Lung (tissue), 12 donors: ENCODE results near the gene PRPF19. TPM values are rescaled to one million over a fixed set of nuclear protein-coding genes. Genes with fewer than 3 reads are reported as not detected.

ENCODE experiments used
- ATAC-seq: fragments of 200-7000 bp; cut with Tn5 transposase; one replicate; pipeline ENCODE4 v1.9.1; 2020; ENCODE audit warnings: moderate number of reproducible peaks; ENCODE audit not compliant: insufficient read depth, low FRiP score
- DNase-seq, 3 donors: peaks; one replicate each; pipeline ENCODE4 v3.0.0-alpha.2; 2013 to 2017
- H3K27ac ChIP-seq, 2 donors: one replicate each; pipeline ENCODE4 v1.5.1; 2013; ENCODE audit warnings: mild to moderate bottlenecking in 2 of 2, moderate library complexity in 2 of 2, control low read depth in 1 of 2, inconsistent platforms in 1 of 2, low read depth in 1 of 2, low read length in 1 of 2
- H3K27me3 ChIP-seq, 3 donors: one replicate each; pipeline ENCODE4 v1.5.1; 2013; ENCODE audit warnings: low read length in 2 of 3; ENCODE audit not compliant: control insufficient read depth in 3 of 3, insufficient read depth in 3 of 3
- H3K36me3 ChIP-seq, 4 donors: one replicate each; pipeline ENCODE4 v1.5.1; 2013; ENCODE audit warnings: low read length in 4 of 4, mild to moderate bottlenecking in 1 of 4, moderate library complexity in 1 of 4; ENCODE audit not compliant: control insufficient read depth in 4 of 4, insufficient read depth in 4 of 4
- H3K4me1 ChIP-seq, 5 donors: one replicate each; pipeline ENCODE4 v1.5.1; 2013; ENCODE audit warnings: low read length in 5 of 5, mild to moderate bottlenecking in 2 of 5, moderate library complexity in 1 of 5; ENCODE audit not compliant: control insufficient read depth in 5 of 5, insufficient read depth in 5 of 5
- H3K4me3 ChIP-seq: one replicate; pipeline ENCODE4 v1.5.1; 2013; ENCODE audit warnings: mild to moderate bottlenecking, control low read depth, moderate library complexity
- H3K9ac ChIP-seq, 2 donors: one replicate each; pipeline ENCODE4 v1.5.1; 2013; ENCODE audit warnings: low read length in 2 of 2, control low read depth in 1 of 2; ENCODE audit not compliant: insufficient read depth in 1 of 2
- H3K9me3 ChIP-seq, 4 donors: one replicate each; pipeline ENCODE4 v1.5.1; 2013; ENCODE audit warnings: low read length in 3 of 4, mild to moderate bottlenecking in 1 of 4, moderate library complexity in 1 of 4; ENCODE audit not compliant: control insufficient read depth in 4 of 4, insufficient read depth in 3 of 4
- CTCF ChIP-seq: IDR thresholded peaks from 2 replicates; pipeline ENCODE4 v1.5.1; 2012; ENCODE audit warnings: mild to moderate bottlenecking; ENCODE audit errors: control extremely low read depth, extremely low read depth
- WGBS, 2 donors: extraction: QIAGEN DNeasy Blood & Tissue Kit; methylation state at CpG; one replicate each; pipeline ENCODE4 v1.1.7; 2013; 5-methylcytosine and 5-hydroxymethylcytosine counted together
- polyA plus RNA-seq, 2 donors: library from polyadenylated mRNA; stranded (reverse); fragments of 200-250 nt; gene quantifications; one replicate each; pipeline ENCODE4 v1.2.1, GENCODE V29; 2013
- total RNA-seq, 2 donors: library from RNA; depleted of rRNA in 1 of 2; stranded (reverse); fragments of >200 nt in 1 of 2; gene quantifications; one replicate each; pipeline ENCODE4 v1.2.1, GENCODE V29; 2014 to 2021
- donor health status: control.
- donor health status: control.
- donor health status: Bipolar disorder and iron deficiency.
- donor health status: healthy.
- donor health status: DM: yes; HTN: yes; CAD: no.

The PRPF19 gene
- total and polyA plus RNA-seq, 4 donors, result 49.0 to 79.0 (median 65.2) TPM

- 83 to 90% methylated on average over 5 of the region's 5 CpGs for WGBS, 2 donors
- H3K4me1 ChIP-seq, result peaks cover 0 to 16% (median 4%) of the 10 kb centered on the region in 5 donors
- no peak for ATAC-seq
- H3K27me3 ChIP-seq, result no peaks in the 10 kb centered on the region
- TF ChIP-seq CTCF, result no peak
- DNase-seq, result no peak
- H3K4me3 ChIP-seq, result no peak overlapping the region
- peaks cover 9 to 30% (median 16%) of the 10 kb centered on the region in 4 donors for H3K36me3 ChIP-seq
- H3K27ac ChIP-seq, result no peak overlapping the region
- peaks cover 0 to 3% (median 0%) of the 10 kb centered on the region in 4 donors for H3K9me3 ChIP-seq
- H3K9ac ChIP-seq, result no peak overlapping the region
Measured at GRCh38 chr11:60923326-60923725, 16.9 kb upstream of the PRPF19 start.

- Histone ChIP-seq H3K9me3 (peaks cover 0 to 3% (median 0%) of the 10 kb centered on the region in 4 donors), H3K27ac (no peak overlapping the region), H3K9ac (no peak overlapping the region), H3K36me3 (peaks cover 9 to 30% (median 16%) of the 10 kb centered on the region in 4 donors), H3K27me3 (no peaks in the 10 kb centered on the region), H3K4me3 (no peak overlapping the region), H3K4me1 (peaks cover 0 to 16% (median 4%) of the 10 kb centered on the region in 5 donors)
- no peak for DNase-seq
- no peak for ATAC-seq
- WGBS, 2 donors, result 91% methylated on average over 6 of the region's 6 CpGs
- no peak for TF ChIP-seq CTCF
Measured at GRCh38 chr11:60922906-60923305, 16.5 kb upstream of the PRPF19 start.

GRCh38 chr11:60921777-60922335 is 15.5 kb upstream of the PRPF19 start:
- peaks cover 0 to 3% (median 0%) of the 10 kb centered on the region in 4 donors for H3K9me3 ChIP-seq
- TF ChIP-seq CTCF, result no peak
- peaks cover 0 to 20% (median 4%) of the 10 kb centered on the region in 5 donors for H3K4me1 ChIP-seq
- 90 to 92% methylated on average over 22 to 23 of the region's 23 CpGs for WGBS, 2 donors
- no peak overlapping the region for H3K4me3 ChIP-seq
- DNase-seq, result no peak
- no peaks in the 10 kb centered on the region for H3K27me3 ChIP-seq
- H3K27ac ChIP-seq, result no peak overlapping the region
- no peak for ATAC-seq
- peaks cover 9 to 30% (median 16%) of the 10 kb centered on the region in 4 donors for H3K36me3 ChIP-seq
- no peak overlapping the region for H3K9ac ChIP-seq

GRCh38 chr11:60921259-60921658 is 14.9 kb upstream of the PRPF19 start:
- peaks cover 0 to 3% (median 0%) of the 10 kb centered on the region in 4 donors for H3K9me3 ChIP-seq
- no peaks in the 10 kb centered on the region for H3K27me3 ChIP-seq
- no peak overlapping the region for H3K4me3 ChIP-seq
- no peak for ATAC-seq
- no peak for TF ChIP-seq CTCF
- DNase-seq, result no peak
- H3K4me1 ChIP-seq, result peaks cover 0 to 20% (median 7%) of the 10 kb centered on the region in 5 donors
- H3K27ac ChIP-seq, result no peak overlapping the region
- peaks cover 9 to 30% (median 16%) of the 10 kb centered on the region in 4 donors for H3K36me3 ChIP-seq
- no peak overlapping the region for H3K9ac ChIP-seq
- 95 to 96% methylated on average over 11 of the region's 11 CpGs for WGBS, 2 donors
